ENCODE data around the gene CEP112. TPM values are rescaled to one million over a fixed set of nuclear protein-coding genes. Genes with fewer than 3 reads are reported as not detected.

Gene CEP112
- total RNA-seq, 1 experiment from 2014 or later = 6.1 TPM

- Mint-ChIP-seq H3K4me3 (no peak overlapping the region), H3K36me3 (no peaks in the 10 kb centered on the region), H3K4me1 (no peaks in the 10 kb centered on the region), H3K27ac (no peak overlapping the region), H3K9me3 (peaks cover 9% of the 10 kb centered on the region), H3K27me3 (ENCODE audit: low read depth) (no peaks in the 10 kb centered on the region; the same call in 1 of the 2 replicates)
- ATAC-seq (no peak), DNase-seq (ENCODE audit: low spot score) (no peak)
- POLR2A ChIA-PET = no interaction called here
- TF ChIP-seq USF2 (CRISPR knock-in tag; IDR thresholded peaks at IDR 0.05) (no peak), ERG (CRISPR knock-in tag; IDR thresholded peaks at IDR 0.05) (no peak), E2F1 (CRISPR knock-in tag; IDR thresholded peaks at IDR 0.05) (no peak), E2F5 (CRISPR knock-in tag; IDR thresholded peaks at IDR 0.05) (no peak), ZBTB21 (CRISPR knock-in tag; IDR thresholded peaks at IDR 0.05; ENCODE audit: borderline replicate concordance) (no peak), TP53 (CRISPR knock-in tag; IDR thresholded peaks at IDR 0.05) (no peak), ZNF416 (CRISPR knock-in tag; IDR thresholded peaks at IDR 0.05) (no peak), EMX1 (CRISPR knock-in tag; IDR thresholded peaks at IDR 0.05) (no peak), CREB1 (CRISPR knock-in tag; IDR thresholded peaks at IDR 0.05) (no peak), JUN (CRISPR knock-in tag; IDR thresholded peaks at IDR 0.05) (no peak), NFATC4 (CRISPR knock-in tag; IDR thresholded peaks at IDR 0.05) (no peak), GABPB1 (CRISPR knock-in tag; IDR thresholded peaks at IDR 0.05) (no peak), HMGXB4 (CRISPR knock-in tag; IDR thresholded peaks at IDR 0.05) (no peak), ZNF423 (CRISPR knock-in tag; IDR thresholded peaks at IDR 0.05) (no peak), ETV6 (CRISPR knock-in tag; IDR thresholded peaks at IDR 0.05) (no peak), KAT7 (CRISPR knock-in tag; IDR thresholded peaks at IDR 0.05; ENCODE audit: borderline replicate concordance) (no peak)
- CTCF ChIA-PET = no interaction called here
These were observed 574.4 kb downstream of the CEP112 start for GRCh38 chr17:65617496-65617895.

GRCh38 chr17:65609749-65610148 lies 582.2 kb downstream of the CEP112 start:
- H3K9me3 Mint-ChIP-seq = peaks cover 13% of the 10 kb centered on the region
- ATAC-seq (no peak), DNase-seq (ENCODE audit: low spot score) (no peak)
- H3K36me3 Mint-ChIP-seq = peaks cover 7% of the 10 kb centered on the region
- H3K4me3 Mint-ChIP-seq = no peak overlapping the region
- CTCF ChIA-PET = no interaction called here
- POLR2A ChIA-PET = no interaction called here
- TF ChIP-seq GABPB1 (CRISPR knock-in tag; IDR thresholded peaks at IDR 0.05) = no peak
- no peak for TF ChIP-seq MLX (CRISPR knock-in tag; IDR thresholded peaks at IDR 0.05)
- no peak for TF ChIP-seq ZNF317 (CRISPR knock-in tag; IDR thresholded peaks at IDR 0.05; ENCODE audit: borderline replicate concordance, low read depth)
- no peak for TF ChIP-seq JUN (CRISPR knock-in tag; IDR thresholded peaks at IDR 0.05)
- no peak for TF ChIP-seq TEAD4 (CRISPR knock-in tag; IDR thresholded peaks at IDR 0.05)
- TF ChIP-seq NR1H2 (CRISPR knock-in tag; IDR thresholded peaks at IDR 0.05) = no peak
- no peak for TF ChIP-seq MXD4 (CRISPR knock-in tag; IDR thresholded peaks at IDR 0.05; ENCODE audit: borderline replicate concordance)
- TF ChIP-seq E2F1 (CRISPR knock-in tag; IDR thresholded peaks at IDR 0.05) = no peak
- TF ChIP-seq NR3C1 (CRISPR knock-in tag; conservative IDR thresholded peaks at IDR 0.05; ENCODE audit: low read depth) = no peak
- no peak for TF ChIP-seq SMAD4 (CRISPR knock-in tag; IDR thresholded peaks at IDR 0.05)
- no peak for TF ChIP-seq ESRRA (CRISPR knock-in tag; IDR thresholded peaks at IDR 0.05; ENCODE audit: borderline replicate concordance)
- TF ChIP-seq GTF2I (CRISPR knock-in tag; conservative IDR thresholded peaks at IDR 0.05) = no peak
- no peak for TF ChIP-seq ZSCAN18 (CRISPR knock-in tag; IDR thresholded peaks at IDR 0.05)
- TF ChIP-seq ETV6 (CRISPR knock-in tag; IDR thresholded peaks at IDR 0.05) = no peak
- TF ChIP-seq FOXK1 (CRISPR knock-in tag; IDR thresholded peaks at IDR 0.05) = no peak
- TF ChIP-seq PRRX2 (CRISPR knock-in tag; IDR thresholded peaks at IDR 0.05) = no peak
- peaks cover 4% of the 10 kb centered on the region; the same call in 1 of the 2 replicates for H3K4me1 Mint-ChIP-seq
- no peak overlapping the region for H3K27ac Mint-ChIP-seq
- H3K27me3 Mint-ChIP-seq (ENCODE audit: low read depth) = no peaks in the 10 kb centered on the region; the same call in 1 of the 2 replicates

Measured in WTC11 (cell line).